ENCODE results near the gene BLVRB.
"Not testable (repeated sequence)": the region's sequence is repeated elsewhere in the genome, so short reads cannot be mapped to it uniquely, and the experiment has no call there.

The BLVRB gene

DNA sequence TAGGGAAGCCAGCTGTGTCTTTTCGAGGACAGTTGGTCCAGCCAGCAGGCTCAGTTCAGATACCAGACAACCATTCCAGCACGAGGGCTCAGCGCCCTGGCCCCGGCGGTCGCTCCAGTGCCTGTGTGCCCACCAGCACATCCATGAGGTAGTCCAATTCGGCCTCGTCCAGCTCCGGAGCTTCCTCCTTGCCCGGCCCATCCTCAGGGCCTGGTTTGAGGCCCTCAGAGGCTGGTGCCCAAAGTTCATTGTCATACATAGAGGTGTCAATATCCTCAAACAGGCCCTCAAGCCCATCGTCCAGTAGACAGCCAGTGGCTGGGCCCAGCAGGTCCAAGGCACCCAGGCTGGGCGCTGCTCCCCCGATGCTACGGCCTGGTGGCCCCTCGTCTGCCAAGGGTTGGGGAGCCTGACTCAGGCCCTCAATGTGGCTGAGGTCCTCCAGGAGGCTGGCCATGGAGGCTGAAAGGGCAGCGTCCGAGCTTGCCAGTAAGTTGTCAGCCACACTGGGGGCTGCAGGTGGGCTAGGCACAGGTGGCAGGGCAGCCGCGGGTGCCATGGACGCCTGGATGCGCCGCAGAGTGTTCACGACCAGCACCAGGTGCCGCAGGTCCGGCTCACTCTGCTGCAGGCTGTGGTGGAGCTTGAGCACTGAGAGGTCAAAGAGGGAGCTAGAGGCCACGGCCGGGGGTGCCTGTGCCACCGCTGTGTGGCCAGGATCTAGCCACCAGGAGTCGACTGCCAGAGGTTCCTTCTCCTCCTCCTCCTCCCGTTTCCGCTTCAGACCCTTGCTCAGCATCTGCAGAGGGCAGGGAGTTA lies 42.6 kb downstream of the BLVRB start:
- DNase-seq (ENCODE audit: low read depth) = no peak

- no peak for DNase-seq (ENCODE audit: low read depth)
These were observed 43.4 kb downstream of the BLVRB start for GRCh38 chr19:40421993-40422747.

DNA sequence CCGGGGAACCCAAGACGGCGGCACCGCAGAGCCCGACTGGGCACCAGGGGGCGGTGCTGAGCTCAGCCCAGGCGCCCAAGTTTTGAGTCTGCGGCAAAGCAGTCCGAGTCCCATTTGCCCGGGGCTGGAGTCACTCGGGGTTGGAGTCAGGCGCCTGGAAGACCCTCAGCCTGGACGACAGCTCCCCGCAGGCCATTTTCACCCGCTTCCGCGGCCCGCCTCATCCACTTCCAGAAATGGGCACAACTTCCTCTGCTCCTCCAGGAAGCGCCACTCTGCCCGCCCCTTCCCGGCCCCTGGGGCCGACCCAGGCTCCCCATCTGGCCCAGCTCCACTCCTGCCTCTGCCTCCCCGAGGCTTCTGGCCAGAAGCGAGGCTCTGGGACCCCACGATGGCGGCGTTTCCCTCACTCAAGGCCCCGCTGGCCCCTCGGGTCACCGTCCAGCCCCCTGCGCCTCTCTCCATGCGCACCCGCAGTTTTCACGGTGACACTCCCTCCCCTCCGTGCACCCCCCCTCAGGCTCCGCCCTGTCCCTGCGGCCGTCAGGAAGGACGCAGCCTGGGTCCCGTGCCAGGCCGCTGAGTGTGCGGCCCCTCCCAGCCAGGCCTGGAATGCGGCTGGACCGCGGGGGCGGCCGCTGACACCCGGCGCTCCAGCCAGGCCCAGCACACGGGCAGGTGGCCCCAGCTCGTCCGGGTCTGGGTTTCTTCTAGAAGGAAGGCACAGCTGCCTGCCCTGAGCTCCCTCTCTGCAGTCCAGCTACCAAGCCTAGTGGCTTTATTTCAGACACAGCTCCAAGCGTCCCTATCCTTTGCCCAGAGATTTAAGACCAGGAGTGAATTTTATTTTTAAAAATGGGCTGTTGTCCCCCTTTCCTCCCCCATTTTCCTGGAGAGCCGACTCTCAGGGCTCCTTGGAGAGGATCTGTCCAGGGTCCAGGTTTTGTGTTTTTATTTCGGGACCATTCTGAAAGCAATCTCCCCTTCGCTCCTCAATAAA lies 44.5 kb downstream of the BLVRB start:
- peak; percentile 58 for DNase-seq (ENCODE audit: low read depth)

DNA sequence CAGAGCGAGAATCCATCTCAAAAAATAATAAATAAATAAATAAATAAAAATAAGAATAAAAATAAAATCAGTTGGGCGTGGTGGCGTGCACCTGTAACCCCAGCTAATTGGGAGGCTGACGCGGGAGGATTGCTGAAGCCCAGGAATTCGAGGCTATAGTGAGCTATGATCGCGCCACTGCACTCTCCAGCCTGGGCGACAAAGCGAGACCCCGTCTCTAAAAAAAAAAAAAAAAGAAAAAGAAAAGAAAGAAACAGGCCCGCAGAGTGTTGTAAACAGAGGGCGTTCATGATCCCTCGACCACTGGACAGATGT lies 45.1 kb downstream of the BLVRB start:
- DNase-seq (ENCODE audit: low read depth) = no peak

GRCh38 chr19:40419780-40420179 lies 45.8 kb downstream of the BLVRB start:
- DNase-seq (ENCODE audit: low read depth) = no peak

DNA sequence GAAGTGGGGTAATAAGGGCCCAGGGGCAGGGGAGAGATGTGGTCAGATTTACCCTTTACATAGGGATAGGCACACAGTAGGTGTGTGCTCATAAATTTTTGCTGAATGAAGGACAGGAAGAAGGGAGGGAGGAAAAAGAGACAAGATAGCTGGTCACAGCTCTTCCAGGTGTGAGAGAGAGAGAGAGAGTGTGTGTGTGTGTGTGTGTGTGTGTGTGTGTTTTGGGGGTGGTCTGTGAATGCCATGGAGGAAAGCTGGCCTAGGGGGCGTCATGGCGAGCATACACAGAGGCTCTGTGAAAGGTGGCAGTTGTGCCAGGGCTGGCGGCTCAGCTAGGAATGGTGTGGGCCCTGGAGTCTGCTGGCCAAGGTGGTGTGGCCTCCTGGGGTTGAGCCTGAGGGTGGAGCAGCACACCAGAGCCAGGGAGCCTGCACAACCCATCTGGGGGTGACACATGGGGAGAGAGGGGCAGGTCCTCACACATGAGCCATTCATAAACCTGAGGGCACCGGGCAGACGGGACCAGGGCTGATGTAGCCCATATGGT lies 46.4 kb downstream of the BLVRB start:
- DNase-seq (ENCODE audit: low read depth) = no peak

DNA sequence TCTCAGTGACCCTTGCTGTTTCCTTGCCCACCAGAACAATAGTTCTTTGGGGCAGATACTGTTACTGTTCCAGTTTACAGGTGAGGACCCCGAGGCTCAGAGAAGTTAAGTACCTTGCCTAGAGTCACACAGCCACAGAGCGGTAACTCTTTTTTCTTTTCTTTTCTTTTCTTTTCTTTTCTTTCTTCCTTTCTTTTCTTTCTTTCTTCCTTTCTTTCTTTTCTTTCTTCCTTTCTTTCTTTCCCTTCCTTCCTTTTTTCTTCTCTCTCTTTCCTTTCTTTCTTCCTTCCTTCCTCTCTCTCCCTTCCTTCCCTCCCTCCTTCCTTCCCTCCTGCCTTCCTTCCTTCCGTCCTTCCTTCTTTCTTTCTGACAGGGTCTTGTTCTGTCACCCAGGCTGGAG lies 47.5 kb downstream of the BLVRB start:
- no peak for DNase-seq (ENCODE audit: low read depth)

- no peak for DNase-seq (ENCODE audit: low read depth)
These were observed 47.9 kb downstream of the BLVRB start for GRCh38 chr19:40417643-40417981.

DNA sequence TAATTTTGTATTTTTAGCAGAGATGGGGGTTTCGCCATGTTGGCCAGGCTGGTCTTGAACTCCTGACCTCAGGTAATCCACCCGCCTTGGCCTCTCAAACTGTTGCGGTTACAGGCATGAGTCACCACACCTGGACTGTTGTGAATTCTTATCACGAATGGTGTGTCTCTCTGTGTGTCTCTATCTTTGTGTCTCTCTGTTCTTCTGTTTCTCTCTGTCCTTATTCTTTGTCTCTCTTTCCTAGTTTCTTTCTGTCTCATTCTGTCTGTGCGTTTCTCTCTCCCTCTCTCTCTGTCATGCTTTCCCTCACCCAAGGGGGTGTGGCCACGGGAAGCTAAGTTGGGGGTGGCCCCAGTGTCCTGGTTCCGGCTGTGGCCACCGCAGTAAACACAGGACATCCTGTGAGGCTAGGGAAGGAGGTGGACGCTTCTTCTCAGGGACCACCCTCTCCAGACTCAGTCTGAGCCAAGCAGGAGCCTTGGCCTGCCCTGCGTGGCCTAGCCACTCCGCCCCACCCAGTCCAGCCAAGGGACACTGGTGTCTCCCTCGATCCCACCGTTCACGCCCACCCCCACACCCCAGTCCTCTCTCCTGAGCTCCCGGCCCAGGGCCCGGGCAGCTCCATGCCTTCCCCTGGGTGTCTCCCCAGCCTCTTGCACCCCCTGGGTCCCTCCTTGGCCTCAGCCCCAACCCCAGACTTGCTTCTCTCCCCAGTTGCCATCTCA lies 48.5 kb downstream of the BLVRB start:
- no peak for DNase-seq (ENCODE audit: low read depth)

GRCh38 chr19:40415768-40416167 lies 49.8 kb downstream of the BLVRB start:
- no peak for DNase-seq (ENCODE audit: low read depth)

- DNase-seq (ENCODE audit: low read depth) = no peak
These were observed 50.7 kb downstream of the BLVRB start for GRCh38 chr19:40414542-40415535.

DNA sequence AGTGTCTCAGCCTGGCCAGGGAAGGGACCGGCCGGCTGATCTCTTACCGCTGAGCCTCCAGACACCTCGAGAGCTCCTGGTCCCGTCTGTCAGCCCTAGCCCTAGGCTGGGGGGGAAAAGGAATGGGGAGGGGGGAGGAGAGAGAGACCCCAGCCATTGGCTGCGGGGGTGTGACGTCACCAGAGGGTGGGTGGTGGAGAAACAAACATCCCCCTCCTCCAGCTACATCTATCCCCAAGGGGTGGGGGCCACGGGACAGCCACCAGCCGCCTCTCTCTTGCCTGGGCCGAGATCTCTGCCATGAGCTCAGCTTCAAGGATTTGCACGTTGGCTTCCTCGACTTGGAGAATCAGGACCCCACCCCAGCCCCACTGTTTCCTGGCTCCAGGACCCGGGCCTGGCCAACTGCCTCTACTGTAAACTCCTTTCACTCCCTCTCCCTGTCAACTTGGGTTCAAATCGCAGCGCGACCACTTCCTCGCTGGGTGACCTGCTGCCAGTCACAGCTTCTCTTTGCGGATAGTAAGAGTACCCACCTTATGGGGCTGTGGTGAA lies 52.2 kb downstream of the BLVRB start, which contains the start of gene PRX:
TSS of gene PRX (minus strand) at position 88 of the 555 bp plus-strand sequence. CDS start 5,446 bp downstream, outside the sequence.
- DNase-seq (ENCODE audit: low read depth) = no peak

GRCh38 chr19:40412866-40413265 lies 52.7 kb downstream of the BLVRB start:
- DNase-seq (ENCODE audit: low read depth) = no peak

DNA sequence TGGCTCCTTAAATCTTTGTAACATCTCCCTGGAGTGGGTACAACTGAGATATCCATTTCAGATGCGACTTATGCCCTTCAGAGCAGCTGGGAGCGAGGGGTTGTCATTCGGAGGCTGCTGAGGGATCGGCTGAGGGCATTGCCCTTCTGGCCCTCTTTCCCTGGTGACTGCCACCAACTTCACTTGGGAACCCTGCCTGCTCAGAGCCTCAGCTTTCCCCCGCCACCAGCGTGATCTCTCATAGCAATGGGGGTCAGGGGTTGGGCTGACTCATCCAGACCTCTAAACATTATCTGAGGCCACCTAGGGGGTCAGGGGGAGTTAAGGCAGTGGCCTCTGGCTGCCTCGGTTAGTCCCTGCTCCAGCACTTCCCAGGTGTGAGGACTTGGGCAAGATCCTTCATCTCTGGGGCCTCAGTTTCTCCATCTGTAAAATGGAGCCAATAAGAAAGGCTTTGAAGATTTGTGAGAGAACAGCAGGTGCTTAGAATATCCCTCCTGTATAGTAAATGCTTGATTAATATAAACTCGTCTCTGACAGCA lies 53.5 kb downstream of the BLVRB start:
- no peak for DNase-seq (ENCODE audit: low read depth)

DNA sequence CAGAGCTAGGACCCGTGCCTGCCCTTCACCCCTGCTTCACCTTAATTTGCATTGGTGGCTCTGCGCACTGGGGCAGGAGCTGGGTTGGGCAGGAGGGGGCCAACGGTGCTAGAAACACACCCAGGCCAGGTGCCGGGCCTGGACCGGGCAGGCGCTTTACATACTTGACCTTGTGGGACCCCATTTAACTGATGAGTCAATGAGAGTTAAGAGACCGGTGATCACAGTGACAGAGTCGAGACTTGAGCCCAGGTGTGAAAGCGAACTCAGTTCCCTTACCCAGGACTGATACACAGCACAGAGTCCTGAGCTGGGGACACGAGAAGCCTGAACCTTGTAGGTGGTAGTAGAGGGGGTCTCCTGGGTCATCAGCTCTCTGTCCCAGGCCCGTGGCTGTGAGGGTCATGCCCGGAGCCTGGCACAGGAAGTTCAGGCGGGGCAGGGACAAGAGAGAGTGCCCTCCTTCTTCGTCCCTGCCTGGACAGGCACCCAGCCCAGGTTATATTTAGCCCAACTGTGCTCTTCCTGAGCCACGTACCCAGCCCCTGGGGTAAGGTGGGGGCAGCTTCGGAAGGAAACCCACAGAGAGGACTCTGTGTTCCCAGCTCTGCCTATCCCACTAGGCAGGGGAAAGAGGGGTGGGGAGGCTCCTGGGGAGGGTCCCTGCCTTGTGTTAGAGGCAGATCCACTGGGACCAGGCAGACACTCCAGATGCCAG lies 54.3 kb downstream of the BLVRB start:
- DNase-seq (ENCODE audit: low read depth) = no peak

GRCh38 chr19:40410030-40410389 lies 55.5 kb downstream of the BLVRB start:
- DNase-seq (ENCODE audit: low read depth) = no peak

DNA sequence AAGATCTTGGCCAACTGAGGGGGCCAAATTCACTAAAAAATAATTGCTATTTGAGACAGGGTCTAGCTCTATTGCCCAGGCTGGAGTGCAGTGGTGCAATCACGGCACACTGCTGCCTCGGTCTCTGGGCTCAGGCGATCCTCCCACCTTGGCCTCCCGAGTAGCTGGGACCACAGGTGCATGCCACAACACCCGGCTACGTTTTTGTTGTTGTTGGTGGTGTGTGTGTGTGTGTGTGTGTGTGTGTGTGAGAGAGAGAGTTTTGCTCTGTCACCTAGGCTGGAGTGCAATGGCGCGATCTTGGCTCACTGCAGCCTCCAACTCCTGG lies 57.0 kb downstream of the BLVRB start:
- DNase-seq (ENCODE audit: low read depth) = not testable (repeated sequence)

- no peak for DNase-seq (ENCODE audit: low read depth)
These were observed 57.6 kb downstream of the BLVRB start for GRCh38 chr19:40407714-40408597.
